GM04504 (cell line): ENCODE results near the gene KBTBD2.
"Not testable (repeated sequence)": the region's sequence is repeated elsewhere in the genome, so short reads cannot be mapped to it uniquely, and the experiment has no call there.

ENCODE experiments used
- DNase-seq: peaks from one replicate; pipeline ENCODE4 v3.0.0-alpha.2; 2012; ENCODE audit warnings: low read depth

The KBTBD2 gene

DNA sequence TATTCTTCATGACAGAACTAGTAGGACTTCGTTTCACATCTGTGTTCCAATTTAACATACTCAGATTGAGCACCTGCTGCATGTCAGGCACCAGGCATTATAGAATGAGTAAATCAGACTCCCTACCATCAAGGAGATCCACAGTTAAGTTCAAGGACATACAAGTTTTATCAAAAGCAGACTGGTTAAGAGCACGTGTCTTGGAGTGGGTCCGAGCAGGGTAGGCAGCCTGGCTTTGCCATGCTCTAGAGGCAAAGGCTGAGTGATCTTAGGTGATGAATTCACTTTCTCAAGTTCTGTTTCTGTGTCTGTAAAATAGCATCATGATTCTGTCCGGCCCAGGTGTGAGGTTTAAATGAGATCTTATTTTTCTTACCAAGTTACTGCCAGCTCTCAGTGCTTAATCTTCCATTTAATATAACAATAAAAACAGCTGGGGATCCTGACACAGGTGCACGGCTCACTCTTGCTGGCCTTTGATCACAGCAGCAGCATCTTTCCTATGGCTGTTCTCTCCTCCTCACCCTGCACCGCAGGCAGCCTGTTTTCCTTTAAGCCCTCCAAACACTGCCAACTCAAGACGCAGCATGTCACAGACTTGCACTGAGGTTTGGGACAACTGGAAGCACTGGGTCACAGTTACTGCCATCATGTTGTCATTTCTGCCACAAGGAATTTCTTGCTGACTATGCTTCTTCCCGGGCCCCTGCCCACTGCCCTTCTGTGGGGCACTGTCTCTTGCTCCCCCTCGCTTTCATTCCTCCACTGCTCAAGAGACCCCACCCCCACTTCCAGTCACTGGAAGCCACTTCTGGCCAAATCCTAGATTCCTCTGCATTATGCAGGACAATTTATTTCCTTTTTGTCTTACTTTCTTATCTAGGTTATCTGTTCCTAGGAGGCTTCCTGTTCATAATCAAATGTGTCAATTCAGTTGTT is 35.5 kb downstream of the KBTBD2 start:
- not testable (repeated sequence) for DNase-seq

DNA sequence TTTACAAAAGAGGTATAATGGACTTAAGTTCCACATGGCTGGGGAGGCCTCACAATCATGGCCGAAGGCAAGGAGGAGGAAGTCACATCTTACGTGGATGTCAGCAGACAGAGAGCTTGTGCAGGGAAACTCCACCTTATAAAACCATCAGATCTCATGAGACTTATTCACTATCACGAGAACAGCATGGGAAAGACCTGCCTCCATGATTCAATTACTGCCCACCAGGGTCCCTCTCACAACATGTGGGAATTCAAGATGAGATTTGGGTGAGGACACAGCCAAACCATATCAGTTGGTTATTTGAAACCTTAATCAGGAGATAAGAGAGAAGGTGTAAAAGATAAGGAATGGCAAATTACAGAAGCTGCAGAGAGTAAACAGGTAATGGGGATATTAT is 40.9 kb downstream of the KBTBD2 start:
- not testable (repeated sequence) for DNase-seq

DNA sequence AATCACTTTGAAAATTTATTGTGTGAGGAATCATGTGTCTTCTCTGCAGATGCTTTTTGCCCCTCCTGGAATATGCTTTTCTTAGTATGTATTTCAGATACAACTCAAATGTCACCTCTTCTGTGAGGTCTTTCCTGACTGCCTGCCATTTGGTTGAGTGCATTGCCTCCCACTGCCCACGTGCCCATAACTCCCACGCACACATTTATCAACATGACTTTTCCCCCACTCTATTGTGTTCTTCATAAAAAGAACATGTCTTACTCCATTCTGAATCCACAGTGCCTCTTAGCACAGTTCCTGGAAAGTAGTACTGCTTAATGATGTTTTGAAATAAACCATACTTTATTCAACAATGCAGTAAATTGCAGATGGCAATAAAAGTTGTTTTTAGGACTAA is 42.9 kb downstream of the KBTBD2 start:
- DNase-seq = not testable (repeated sequence)

DNA sequence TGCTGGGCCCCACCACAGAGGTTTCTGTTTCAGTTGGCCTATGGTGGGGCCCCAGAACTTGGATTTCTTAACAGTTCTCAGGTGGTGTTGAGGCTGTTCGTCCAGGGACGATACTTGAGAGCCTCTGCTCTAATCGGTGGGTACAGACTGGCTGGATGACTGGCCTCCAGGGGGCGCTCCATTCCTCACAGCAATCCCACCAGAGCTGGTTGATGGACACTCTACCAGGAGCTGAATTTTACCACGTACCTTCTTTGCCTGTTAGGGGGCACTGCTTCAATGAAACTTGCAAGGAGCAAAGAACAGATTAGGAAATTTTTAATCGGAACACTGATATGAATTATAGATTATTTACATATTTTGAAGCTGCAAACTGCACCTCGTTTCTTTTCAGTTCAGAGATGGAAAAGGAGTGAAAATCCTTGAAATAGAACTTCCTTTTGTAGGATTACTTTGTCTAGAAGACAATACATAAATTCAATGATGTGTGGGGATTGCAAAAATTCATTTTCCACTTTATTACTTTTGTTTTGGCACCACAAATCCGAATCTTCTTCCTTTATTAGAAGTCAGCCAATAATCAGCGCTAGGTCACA is 44.8 kb downstream of the KBTBD2 start:
- DNase-seq = peak; percentile 28

DNA sequence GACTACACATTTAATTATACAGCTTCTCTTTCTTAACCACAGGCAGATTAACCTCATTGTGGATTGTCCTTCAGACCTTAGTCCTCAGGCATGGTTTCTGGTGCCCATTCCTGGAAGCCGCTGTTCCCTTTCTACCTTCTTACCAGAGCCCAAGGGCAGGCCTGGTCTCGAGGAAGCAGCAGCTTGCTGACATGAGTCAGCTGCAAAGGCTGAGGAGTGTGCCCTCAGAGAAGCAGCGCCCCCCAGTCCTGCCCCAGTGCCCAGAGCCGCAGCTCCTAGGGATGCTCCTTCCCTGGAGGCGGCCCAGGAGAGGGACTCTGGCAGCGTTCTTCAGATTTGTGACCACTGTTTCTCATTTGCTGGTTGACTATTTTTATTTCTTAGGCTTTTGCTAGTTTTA is 46.8 kb downstream of the KBTBD2 start:
- not testable (repeated sequence) for DNase-seq

DNA sequence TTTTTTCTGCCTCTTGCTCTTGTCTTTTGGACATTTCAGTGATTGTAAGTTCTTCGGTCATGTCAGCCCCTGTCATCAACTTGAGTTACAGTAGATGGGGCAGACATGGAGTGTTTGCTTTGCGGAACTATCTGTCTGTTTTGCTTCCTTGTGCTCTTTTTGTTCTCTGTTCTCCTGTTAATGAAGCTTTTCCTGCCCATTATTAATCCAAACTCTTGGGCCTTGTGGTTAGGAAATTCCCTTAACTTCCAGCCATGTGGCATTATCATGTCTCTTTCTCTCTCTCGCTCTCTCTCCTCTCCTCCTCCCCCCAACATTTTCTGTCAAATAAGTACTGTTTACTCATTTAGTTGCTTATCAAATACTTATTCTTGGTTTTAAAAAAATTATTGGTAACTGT is 47.8 kb downstream of the KBTBD2 start:
- not testable (repeated sequence) for DNase-seq

DNA sequence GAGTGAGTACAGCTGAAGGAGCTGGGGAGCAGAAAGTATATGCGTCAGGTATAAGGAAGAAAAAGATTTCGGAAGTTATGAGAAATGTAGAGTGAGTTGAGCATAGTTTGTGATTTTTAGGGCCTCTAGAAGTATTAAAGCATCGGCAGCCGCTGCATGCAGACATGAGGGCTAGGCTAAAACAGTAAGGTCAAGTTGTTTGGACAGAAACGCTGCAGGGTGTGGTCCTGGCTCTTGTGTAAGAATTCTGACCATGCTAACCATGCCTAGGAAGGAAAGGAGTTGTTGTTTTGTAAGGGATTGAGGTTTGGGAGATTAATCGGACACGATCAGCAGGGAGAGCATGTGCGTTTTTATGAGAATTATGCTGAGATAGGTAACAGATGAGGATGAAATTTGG is 51.7 kb downstream of the KBTBD2 start:
- DNase-seq = not testable (repeated sequence)

- not testable (repeated sequence) for DNase-seq
Measured at GRCh38 chr7:32828996-32829752, 62.4 kb downstream of the KBTBD2 start.
